Endometrium (tissue), 2 donors: ENCODE data around the gene KIAA1671.

Experiments
- FAIRE-seq: peaks from 2 replicates; lab custom pipeline; 2012; peaks lifted over from hg19 to GRCh38; lab: Jason Lieb, UNC
- donor health status: control.
- donor health status: control.

KIAA1671 gene

GRCh38 chr22:25114369-25115362 lies 162.2 kb downstream of the KIAA1671 start:
- FAIRE-seq: no peak

DNA sequence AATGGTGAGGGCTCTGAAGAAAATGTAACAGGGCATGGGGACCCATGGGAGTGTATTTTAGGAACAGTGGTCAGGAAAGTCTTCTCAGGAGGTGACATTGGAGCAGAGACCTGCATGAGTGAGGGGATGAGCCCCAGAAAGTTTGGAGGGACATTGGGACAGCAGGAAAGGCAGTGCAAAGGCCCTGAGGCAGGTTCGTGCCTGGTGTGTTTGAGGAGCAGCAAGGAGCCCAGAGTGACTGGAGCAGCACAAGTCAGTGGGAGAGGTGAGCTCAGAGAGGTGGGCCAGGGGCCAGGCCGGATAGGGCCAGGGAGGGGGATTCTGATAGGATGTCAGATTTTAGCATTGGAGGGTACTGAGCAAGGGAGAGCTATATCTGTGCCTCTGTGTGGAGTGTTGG lies 167.1 kb downstream of the KIAA1671 start:
- FAIRE-seq: no peak

GRCh38 chr22:25120093-25120561 lies 167.6 kb downstream of the KIAA1671 start:
- no peak for FAIRE-seq

GRCh38 chr22:25120761-25121212 lies 168.3 kb downstream of the KIAA1671 start:
- no peak for FAIRE-seq

- FAIRE-seq: no peak
These were observed 169.7 kb downstream of the KIAA1671 start for GRCh38 chr22:25122136-25122764.

GRCh38 chr22:25123677-25124076 lies 171.2 kb downstream of the KIAA1671 start:
- FAIRE-seq: no peak

DNA sequence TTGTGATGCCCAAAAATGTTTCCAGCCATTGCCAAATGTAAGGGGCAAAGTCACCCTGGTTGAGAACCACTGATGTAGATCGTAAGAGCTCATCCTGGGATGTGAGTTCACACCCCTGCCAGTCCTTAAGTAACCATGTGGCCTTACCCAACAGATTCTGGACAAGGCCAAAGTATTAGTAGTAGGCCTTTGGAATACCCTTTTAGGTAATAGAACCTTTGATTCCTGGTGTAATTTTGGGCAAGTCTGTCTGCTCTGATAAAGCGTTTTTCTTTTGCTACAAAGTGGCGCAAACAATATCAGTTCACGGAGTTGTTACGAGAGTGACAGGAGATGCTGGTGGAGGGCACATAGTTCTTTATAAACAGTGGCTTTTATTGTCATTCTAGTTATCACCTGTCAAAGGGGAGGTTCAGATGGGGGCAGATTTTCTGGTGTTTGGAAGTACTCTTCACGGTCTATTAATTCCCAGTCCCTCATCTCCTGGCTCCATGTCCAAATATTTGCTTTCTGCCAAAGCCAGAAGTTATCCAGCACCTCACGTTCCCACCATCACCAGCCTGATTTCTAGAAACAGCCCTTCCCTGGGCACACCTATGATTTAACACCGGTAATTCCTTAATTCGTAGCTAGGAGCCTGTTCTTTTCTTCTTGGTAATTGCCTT lies 173.3 kb downstream of the KIAA1671 start:
- no peak for FAIRE-seq

DNA sequence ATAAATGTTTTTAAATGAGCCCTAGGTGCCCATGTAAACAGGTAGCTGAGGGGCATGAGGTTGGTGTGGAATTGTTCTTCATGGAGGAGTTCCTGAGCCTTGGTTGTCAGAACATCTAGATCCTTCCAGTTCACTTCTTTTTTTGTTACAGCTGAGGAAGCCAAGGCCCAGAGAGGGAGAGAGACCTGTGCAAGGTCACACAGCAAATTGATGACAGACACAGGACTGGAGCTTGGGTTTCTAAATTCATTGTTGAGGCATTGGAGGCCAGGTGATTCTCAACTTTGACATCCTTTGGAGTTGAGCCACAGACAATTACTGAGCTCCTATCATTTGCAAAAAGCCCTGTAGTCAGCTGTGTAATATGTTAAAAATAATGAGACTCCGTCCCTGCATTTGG lies 174.0 kb downstream of the KIAA1671 start:
- no peak for FAIRE-seq

DNA sequence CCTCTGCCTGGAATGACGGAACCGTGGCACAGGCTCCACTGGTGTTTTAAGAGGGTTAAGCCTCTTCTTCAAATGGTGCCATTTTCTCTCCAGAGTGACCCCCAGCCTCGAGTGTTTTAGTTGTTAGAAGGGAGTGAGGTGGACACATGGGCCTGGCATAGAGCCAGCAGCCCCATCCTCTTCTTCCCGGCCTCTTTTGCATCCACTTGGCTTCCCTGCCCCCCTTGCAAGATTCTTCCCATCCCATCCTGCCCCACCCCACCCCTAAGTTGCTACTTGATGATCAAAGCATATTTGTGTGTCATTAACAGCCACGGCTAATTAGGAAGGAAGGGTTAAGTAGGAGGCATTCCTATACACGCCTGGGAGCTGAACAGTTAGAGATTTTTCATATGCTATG lies 174.8 kb downstream of the KIAA1671 start:
- no peak for FAIRE-seq

GRCh38 chr22:25130462-25130861 lies 177.9 kb downstream of the KIAA1671 start:
- no peak for FAIRE-seq

GRCh38 chr22:25131198-25131887 lies 178.8 kb downstream of the KIAA1671 start:
- FAIRE-seq: no peak

- no peak for FAIRE-seq
These were observed 181.5 kb downstream of the KIAA1671 start for GRCh38 chr22:25134028-25134427.

- no peak for FAIRE-seq
These were observed 181.9 kb downstream of the KIAA1671 start for GRCh38 chr22:25134451-25134850.

DNA sequence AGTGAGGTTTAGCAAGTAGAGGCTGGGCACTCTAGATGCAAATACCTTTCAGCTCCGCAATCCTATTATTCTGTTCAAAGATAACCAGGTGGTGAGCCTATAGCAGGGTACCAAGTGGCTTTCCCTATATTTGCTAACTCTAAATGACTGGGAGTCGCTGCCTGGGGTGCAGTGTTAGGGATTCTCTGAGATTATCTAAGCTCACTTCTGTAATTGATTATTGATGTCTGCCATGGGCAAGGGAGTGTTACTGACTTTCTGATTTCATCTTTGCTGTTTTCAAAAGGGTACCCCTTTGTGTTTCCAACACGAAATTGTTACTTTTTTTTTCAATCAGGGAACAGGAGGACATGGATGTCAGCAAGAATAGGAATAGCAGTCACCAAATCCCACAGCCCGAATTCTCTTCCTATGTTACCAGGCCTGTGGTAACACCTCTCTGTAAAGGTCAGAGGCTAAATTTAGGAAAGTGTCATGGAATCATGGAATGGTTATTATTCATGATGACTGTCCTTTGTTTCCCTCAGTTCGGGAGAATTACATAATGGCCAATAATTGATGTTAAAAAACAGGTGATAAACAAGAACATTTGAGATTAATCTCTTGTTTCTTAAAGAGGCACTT lies 184.5 kb downstream of the KIAA1671 start:
- FAIRE-seq: no peak

DNA sequence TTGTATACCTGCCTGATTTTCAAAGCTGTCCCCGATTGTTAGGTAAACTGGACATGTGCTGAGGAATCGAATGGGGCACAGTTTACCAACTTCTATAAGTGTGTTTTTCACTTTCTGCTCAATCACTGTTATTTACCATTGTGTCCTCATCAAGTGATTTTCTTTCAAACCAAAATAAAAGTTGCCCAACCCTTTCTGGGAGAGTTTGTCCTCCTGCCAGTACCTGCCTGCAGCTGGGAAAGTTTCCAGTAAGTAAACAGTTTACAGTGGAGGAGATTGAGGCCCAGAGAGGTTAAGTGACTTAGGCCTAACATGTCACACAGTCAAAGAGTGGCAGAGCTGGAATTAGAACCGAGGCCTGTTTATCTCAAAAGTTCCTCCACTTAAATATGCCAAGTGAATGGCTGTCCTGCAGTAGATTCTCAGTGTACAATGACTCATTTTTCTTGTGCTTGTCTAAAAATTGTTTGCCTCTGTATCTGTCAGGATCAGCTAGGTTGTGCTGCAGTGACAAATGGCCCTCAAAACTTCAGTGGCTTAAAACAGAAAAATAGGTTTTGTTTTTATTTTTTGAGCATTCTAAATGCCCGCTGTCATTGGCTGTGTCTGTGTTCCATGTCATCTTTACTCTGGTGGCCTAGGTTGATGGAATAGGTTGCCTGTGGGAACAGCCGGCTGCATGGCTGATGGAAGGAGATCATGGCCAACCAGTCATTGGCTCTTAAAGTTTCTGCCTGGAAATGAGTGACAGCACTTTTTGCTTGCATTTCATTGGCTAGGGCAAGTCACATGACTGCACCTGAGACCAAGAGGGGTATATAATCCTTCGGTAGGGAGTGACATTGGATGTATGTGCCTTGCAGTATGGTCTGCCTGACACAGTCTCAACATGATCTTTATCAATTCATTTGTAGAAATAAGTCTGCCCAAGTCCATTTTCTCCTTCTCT lies 185.3 kb downstream of the KIAA1671 start:
- no peak for FAIRE-seq

DNA sequence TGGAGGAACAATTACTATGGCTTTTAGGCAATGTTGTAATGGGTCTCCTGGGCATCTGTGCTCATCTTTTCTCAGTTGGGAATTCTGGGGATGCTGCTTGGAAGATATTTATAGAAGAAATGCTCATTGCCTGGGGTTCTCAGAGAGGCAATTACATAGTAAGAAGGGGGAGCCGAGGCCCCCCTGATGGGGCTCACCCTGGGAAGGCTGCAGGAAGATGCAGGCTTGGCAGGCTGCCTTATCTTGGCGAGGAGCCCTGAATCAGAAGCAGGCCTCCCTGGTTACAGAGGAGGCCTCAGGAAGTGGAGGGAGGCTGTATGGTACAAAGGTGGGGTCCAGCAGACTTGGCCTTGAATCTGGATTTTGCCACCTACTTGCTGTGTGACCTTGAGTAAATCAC lies 186.5 kb downstream of the KIAA1671 start:
- no peak for FAIRE-seq

GRCh38 chr22:25142102-25142501 lies 189.6 kb downstream of the KIAA1671 start:
- FAIRE-seq: no peak

GRCh38 chr22:25143156-25144076 lies 190.9 kb downstream of the KIAA1671 start:
- no peak for FAIRE-seq

- FAIRE-seq: no peak
These were observed 192.0 kb downstream of the KIAA1671 start for GRCh38 chr22:25144522-25144921.
